Stimulated activated CD4-positive, alpha-beta T cell treated with anti-CD3 and anti-CD28 coated beads, Interleukin-1b, Interleukin-23, amount 100 ng/mL, for 1 hour (primary cell): Measurements from ENCODE around the gene PPP1R8.

ENCODE experiments used
- DNase-seq, 2 donors: peaks; one replicate each; pipeline ENCODE4 v3.0.0-alpha.2; 2020; ENCODE audit warnings: low read depth in 2 of 2

Gene PPP1R8

GRCh38 chr1:27872059-27872801 is 41.6 kb downstream of the PPP1R8 start, which contains the start of gene THEMIS2:
Gene THEMIS2 (plus strand): TSS chr1:27872544. CDS start chr1:27872572, 28 bp downstream.
- peak; percentile 54 to 72 for DNase-seq

- DNase-seq, result no peak
These were observed 42.4 kb downstream of the PPP1R8 start for GRCh38 chr1:27872802-27873551.

- DNase-seq, result no peak
These were observed 43.2 kb downstream of the PPP1R8 start for GRCh38 chr1:27873671-27874384.

- no peak for DNase-seq
These were observed 45.9 kb downstream of the PPP1R8 start for GRCh38 chr1:27876341-27877114.

- no peak for DNase-seq
These were observed 46.5 kb downstream of the PPP1R8 start for GRCh38 chr1:27877115-27877416.

GRCh38 chr1:27878039-27878438 is 47.5 kb downstream of the PPP1R8 start:
- DNase-seq, result no peak

- DNase-seq, result no peak
These were observed 48.3 kb downstream of the PPP1R8 start for GRCh38 chr1:27878787-27879335.

GRCh38 chr1:27879374-27880082 is 48.9 kb downstream of the PPP1R8 start:
- DNase-seq, result no peak

GRCh38 chr1:27882543-27882903 is 51.9 kb downstream of the PPP1R8 start:
- no peak for DNase-seq

- no peak for DNase-seq
These were observed 53.0 kb downstream of the PPP1R8 start for GRCh38 chr1:27883536-27883935.

GRCh38 chr1:27884006-27884954 is 53.7 kb downstream of the PPP1R8 start:
- DNase-seq, result no peak

GRCh38 chr1:27885114-27885528 is 54.5 kb downstream of the PPP1R8 start:
- no peak for DNase-seq

GRCh38 chr1:27885621-27886352 is 55.2 kb downstream of the PPP1R8 start:
- no peak for DNase-seq

- no peak for DNase-seq
These were observed 55.7 kb downstream of the PPP1R8 start for GRCh38 chr1:27886353-27886679.

- no peak for DNase-seq
These were observed 56.2 kb downstream of the PPP1R8 start for GRCh38 chr1:27886744-27887143.

- DNase-seq, result no peak
These were observed 56.8 kb downstream of the PPP1R8 start for GRCh38 chr1:27887215-27888021.

GRCh38 chr1:27889506-27889905 is 58.9 kb downstream of the PPP1R8 start:
- DNase-seq, result no peak

- no peak for DNase-seq
These were observed 60.8 kb downstream of the PPP1R8 start for GRCh38 chr1:27891196-27891889.
